ENCODE data around the gene TFPI.
"Not testable (repeated sequence)": the region's sequence is repeated elsewhere in the genome, so short reads cannot be mapped to it uniquely, and the experiment has no call there.

The TFPI gene

DNA sequence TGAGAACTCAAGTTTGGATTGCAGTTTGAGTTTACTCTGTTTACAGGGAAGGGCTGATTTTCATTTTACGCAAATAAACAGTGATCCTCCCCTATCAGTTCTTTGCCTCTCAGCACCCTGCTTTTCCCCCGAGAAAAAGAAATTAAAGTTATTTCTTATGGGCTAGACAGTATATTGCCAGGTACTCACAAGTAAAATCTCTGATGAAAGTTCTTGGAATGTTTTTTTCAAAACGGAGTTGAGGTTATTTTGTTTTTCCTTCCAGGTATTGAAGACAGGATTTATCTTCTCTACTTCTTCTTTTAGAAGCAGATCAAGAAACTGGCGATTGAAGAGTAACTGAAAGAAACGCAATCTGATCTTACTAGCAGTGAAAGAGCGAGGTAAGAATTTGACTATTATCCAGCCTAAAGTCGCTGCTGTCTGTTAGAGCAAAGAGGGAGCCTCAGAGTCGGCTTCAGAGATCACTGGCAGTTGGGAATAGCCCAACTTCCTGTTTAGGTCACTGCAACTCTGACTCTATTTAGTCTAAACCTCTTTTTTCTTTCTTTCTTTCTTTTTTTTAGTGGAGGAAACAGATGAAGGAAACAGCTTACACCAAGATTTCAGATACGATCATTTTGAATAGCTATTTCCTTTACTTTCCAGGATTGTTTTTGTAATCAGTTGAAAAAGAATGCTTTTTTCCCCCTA, at the start of gene TFPI:
Gene TFPI (minus strand): TSS at position 425 of the 693 bp plus-strand sequence. CDS start 50,667 bp downstream, outside the sequence.
- no peak for DNase-seq (ENCODE audit: low read depth in 2 of 3, low spot score in 2 of 3)

- no peak for DNase-seq (ENCODE audit: low read depth in 2 of 3, low spot score in 2 of 3)
These were observed 40.6 kb upstream of the TFPI start for GRCh38 chr2:187594801-187595200.

GRCh38 chr2:187593697-187594096, 39.5 kb upstream of the TFPI start:
- DNase-seq (ENCODE audit: low read depth in 2 of 3, low spot score in 2 of 3): no peak

DNA sequence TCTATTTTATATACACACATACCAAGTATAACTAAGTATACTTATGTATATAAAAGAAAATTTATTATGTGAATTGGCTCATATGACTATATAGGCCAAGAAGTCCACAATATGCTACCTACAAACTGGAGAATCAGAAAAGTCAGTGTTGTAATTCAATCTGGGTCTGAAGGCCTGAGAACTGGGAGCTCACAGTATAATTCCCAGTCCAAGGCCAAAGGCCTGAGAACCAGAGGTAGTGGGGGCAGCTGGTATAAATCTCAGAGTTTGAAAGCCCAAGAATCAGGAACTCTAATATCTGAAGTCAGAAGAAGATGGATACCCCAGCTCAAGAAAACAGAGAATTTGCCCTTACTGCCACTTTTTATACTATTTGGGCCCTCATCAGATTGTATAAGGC, 38.9 kb upstream of the TFPI start:
- DNase-seq (ENCODE audit: low read depth in 2 of 3, low spot score in 2 of 3): no peak

GRCh38 chr2:187590175-187590574, 35.9 kb upstream of the TFPI start:
- no peak for DNase-seq (ENCODE audit: low read depth in 2 of 3, low spot score in 2 of 3)

DNA sequence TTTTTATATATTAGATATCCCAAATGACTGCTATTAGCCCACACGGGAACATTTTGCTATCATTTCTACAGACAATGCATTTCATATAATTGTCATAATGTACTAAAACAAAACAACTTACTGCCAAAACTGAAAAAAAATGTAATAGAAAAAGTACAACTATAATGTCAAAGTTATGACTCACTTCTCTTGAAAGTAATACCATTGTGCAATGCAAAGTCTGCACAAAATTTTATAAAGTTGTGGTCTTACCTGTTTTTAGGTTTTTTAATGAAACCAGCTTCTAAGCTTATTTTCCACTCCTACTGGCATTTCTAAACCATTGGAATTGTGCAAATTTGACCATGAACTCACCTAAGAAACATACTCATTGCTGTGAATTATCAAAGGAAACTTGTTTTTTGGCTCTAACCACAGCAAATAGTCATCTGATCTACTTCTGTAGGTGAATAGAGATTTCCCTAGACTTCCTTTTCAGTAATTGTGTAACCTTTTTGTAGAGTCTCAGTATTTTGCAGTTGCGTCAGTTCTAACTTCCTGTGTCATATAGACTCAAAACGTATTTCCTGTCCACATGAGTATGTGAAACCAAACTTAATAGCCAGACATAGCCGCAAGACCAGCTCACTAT, 31.9 kb upstream of the TFPI start:
- no peak for DNase-seq (ENCODE audit: low read depth in 2 of 3, low spot score in 2 of 3)

DNA sequence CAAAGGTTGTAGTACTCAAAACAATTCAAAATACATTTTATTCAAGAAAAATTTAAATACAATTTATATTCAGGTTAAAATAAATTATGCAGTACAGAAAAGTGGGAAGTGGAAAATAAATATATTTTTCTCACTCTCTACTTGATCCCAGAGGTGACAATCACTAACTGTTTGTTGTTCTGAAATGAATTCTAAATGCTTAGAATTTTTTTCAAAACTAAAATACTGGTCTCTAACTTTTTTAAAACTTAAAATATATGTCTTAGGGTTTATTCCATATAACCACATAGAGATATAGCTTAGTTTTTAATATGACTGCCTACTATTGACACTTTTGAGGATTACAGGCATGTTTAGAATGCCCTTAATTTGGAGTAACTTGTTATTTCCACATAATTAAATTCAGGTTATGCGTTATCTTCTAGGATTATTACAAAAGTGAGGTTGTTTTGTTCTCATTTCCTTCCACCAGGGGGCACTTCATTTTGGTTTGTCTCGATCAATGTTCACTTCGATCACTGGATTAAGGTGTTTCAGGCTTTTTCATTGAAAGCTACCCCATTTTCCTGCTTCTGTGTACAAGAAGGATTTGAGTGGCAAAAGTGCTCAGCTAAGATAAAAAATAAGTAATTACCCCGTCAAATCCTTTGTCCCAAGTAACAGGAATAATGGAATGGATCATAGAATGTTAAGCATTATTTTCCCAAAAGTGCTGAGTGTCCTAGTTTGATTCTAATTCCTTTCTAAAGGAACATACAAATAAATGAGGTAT, 27.1 kb upstream of the TFPI start:
- no peak for DNase-seq (ENCODE audit: low read depth in 2 of 3, low spot score in 2 of 3)

GRCh38 chr2:187580462-187581124, 26.4 kb upstream of the TFPI start:
- DNase-seq (ENCODE audit: low read depth in 2 of 3, low spot score in 2 of 3): no peak

GRCh38 chr2:187577310-187577709, 23.1 kb upstream of the TFPI start:
- no peak for DNase-seq (ENCODE audit: low read depth in 2 of 3, low spot score in 2 of 3)

DNA sequence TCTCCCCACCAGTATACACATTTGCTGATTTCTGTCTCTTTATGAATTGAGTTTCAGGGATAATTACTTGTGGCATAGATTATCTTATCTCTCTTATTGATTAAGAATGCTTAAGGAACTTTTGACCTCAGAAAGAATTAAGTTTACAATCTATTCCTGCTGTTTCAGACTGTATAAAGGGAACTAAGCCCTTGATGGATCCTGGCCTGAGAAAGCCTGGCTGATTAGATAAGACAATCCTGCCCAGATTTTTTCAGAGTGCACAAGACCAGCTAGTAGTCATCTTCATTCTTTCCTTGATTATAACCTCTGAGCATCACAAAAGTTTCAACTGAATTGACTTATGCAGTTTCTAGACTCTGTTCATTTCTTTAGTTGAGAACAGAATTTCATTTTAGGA, 22.7 kb upstream of the TFPI start:
- DNase-seq (ENCODE audit: low read depth in 2 of 3, low spot score in 2 of 3): no peak

DNA sequence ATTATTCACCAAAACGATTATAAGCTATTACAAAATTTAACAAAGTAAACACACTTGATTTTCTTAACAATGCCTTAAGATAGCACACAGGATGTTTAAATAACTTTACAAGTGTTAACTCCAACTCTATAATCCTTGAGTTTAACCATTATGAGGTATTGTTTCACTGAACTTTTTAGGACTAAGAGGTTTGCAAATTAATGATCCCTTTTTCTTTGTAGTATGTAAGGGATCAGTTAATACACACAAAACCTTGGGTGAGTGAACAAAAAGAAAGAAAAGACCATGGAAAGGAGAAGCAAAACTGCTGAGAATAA, 21.5 kb upstream of the TFPI start:
- DNase-seq (ENCODE audit: low read depth in 2 of 3, low spot score in 2 of 3): no peak

DNA sequence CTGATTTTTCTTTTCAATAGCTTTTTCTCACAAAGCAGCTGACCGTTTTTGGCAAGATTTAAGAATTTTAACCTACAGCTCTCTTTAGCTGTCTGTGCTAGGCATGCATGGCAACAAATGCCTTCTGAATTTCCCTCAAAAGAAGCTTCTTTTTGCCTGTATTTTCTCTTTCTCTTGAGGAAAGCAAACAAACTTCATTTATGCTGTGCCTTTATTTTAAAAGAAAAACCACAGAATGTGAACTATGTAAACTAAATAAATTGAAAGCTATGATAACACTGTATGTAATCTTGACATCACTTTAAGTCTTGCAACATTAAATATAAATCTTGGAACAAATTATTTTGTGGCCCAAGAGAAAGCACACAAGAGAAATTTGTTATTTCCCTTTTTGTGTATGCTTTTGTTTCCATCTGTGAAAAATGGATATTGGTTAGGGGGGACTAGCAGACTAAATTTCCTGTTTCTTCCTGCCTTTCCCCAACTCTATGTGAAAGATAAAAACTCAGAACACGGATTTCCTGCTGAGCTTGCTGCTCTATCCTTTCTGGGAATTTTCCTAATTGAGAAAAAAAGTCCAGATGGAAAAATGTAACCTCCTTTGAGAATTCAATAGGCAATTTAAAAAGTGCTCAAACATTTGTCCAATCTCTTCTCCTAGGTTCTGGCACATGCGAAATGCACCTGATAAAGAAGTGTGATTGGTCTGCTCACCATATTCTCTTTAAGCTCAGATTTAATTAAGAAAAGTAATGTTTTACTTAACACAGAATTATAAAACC, 20.9 kb upstream of the TFPI start:
- no peak for DNase-seq (ENCODE audit: low read depth in 2 of 3, low spot score in 2 of 3)

DNA sequence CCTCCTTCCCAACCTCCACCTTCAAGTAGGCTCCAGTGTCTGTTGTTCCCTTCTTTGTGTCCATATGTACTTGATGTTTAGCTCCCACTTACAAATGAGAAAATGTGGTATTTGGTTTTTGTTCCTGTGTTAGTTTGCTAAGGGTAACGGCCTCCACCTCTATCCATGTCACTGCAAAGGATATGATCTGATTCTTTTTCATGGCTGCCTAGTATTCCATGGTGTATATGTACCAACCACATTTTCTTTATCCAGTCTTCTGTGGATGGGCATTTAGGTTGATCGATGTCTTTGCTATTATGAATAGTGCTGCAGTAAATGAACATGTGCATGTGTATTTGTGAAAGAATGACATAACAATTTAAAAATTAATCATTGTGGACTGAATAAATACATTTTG, 19.5 kb upstream of the TFPI start:
- no peak for DNase-seq (ENCODE audit: low read depth in 2 of 3, low spot score in 2 of 3)

DNA sequence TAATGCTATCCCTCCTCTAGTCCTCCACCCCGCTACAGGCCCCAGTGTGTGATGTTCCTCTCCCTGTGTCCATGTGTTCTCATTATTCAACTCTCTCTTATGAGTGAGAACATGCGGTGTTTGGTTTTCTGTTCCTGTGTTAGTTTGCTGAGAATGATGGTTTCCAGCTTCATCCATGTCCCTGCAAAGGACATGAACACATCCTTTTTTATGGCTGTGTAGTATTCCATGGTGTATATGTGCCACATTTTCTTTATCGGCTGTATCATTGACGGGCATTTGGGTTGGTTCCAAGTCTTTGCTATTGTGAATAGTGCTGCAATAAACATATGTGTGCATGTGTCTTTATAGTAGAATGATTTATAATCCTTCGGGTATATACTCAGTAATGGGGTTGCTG, 17.8 kb upstream of the TFPI start:
- not testable (repeated sequence) for DNase-seq (ENCODE audit: low read depth in 2 of 3, low spot score in 2 of 3)

GRCh38 chr2:187569571-187569970, 15.3 kb upstream of the TFPI start:
- no peak for DNase-seq (ENCODE audit: low read depth in 2 of 3, low spot score in 2 of 3)

DNA sequence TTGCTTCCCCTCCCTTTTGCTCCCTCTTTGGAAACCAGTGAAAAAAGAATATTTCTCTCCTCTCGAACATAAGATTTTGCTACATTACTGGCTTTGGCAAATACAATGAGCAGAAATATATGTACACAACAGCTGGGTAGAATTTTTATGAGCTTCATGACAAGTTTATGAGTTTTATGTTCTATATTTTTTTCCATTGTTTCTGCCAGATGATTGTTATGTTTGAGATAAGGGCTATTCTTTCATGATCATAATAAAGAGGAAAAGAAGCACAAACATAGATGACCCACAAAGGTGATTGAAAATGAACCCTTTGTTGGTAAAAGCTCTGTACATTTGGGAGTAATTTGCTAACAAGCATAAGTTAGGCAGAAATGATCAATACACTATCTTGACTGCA, 14.8 kb upstream of the TFPI start:
- no peak for DNase-seq (ENCODE audit: low read depth in 2 of 3, low spot score in 2 of 3)

- no peak for DNase-seq (ENCODE audit: low read depth in 2 of 3, low spot score in 2 of 3)
These were observed 12.9 kb upstream of the TFPI start for GRCh38 chr2:187567126-187567525.

DNA sequence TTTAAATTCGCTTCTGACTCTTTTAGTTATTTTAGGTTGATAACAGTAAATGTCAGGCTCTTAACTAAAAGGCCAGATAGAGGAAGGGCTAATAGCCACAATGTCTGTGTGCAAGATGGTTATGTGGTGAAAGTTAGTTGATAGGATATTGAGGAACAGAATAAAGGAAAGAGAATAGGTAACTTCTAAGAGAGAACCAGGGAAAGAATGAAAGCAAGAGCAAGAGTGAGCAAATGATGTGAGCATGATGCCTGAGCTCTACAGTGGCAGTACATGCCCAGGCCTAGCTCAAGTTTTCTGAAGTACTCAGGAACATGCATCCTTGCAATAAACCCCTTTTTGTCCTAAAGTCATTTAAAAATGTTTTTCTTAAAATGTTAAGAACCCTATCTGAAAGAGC, 12.5 kb upstream of the TFPI start:
- DNase-seq (ENCODE audit: low read depth in 2 of 3, low spot score in 2 of 3): no peak

GRCh38 chr2:187566266-187566665, 12.0 kb upstream of the TFPI start:
- DNase-seq (ENCODE audit: low read depth in 2 of 3, low spot score in 2 of 3): no peak

- not testable (repeated sequence) for DNase-seq (ENCODE audit: low read depth in 2 of 3, low spot score in 2 of 3)
These were observed 11.4 kb upstream of the TFPI start for GRCh38 chr2:187565618-187566017.

DNA sequence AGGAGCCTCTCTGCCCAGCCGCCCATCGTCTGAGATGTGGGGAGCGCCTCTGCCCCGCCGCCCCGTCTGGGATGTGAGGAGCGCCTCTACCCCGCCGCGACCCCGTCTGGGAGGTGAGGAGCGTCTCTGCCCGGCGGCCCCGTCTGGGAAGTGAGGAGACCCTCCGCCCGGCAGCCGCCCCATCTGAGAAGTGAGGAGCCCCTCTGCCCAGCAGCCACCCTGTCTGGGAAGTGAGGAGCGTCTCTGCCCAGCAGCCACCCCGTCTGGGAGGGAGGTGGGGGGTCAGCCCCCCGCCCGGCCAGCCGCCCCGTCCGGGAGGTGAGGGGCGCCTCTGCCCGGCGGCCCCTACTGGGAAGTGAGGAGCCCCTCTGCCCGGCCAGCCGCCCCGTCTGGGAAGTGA, 2.3 kb upstream of the TFPI start:
- not testable (repeated sequence) for DNase-seq (ENCODE audit: low read depth in 2 of 3, low spot score in 2 of 3)
